H9 (cell line): ENCODE results near the gene RICTOR. TPM values are rescaled to one million over a fixed set of nuclear protein-coding genes. Genes with fewer than 3 reads are reported as not detected.

Source experiments
- DNase-seq: peaks from one replicate; pipeline ENCODE4 v3.0.0-alpha.2; 2017
- H2AFZ ChIP-seq: one replicate; pipeline ENCODE4 v1.6.1; 2013; ENCODE audit warnings: mild to moderate bottlenecking, low read length, control low read depth, moderate library complexity
- H2AK5ac ChIP-seq: 2 replicates; pipeline ENCODE4 v1.6.1; 2013; ENCODE audit warnings: low read length, control low read depth, mixed read lengths; ENCODE audit not compliant: insufficient read length
- H2BK120ac ChIP-seq: one replicate; pipeline ENCODE4 v1.6.1; 2013; ENCODE audit warnings: low read depth, mild to moderate bottlenecking, low read length, control low read depth, inconsistent platforms; ENCODE audit not compliant: poor library complexity, severe bottlenecking
- H2BK12ac ChIP-seq: 2 replicates; pipeline ENCODE4 v1.6.1; 2013; ENCODE audit warnings: low read length, control low read depth, mixed read lengths, low read depth; ENCODE audit not compliant: insufficient read length
- H2BK15ac ChIP-seq: 2 replicates; pipeline ENCODE4 v1.6.1; 2013; ENCODE audit warnings: low read depth, low read length, control low read depth
- H2BK20ac ChIP-seq: one replicate; pipeline ENCODE4 v1.6.1; 2013; ENCODE audit warnings: low read depth, mild to moderate bottlenecking, low read length, control low read depth, inconsistent platforms; ENCODE audit not compliant: poor library complexity, severe bottlenecking
- H2BK5ac ChIP-seq: 2 replicates; pipeline ENCODE4 v1.6.1; 2013; ENCODE audit warnings: low read length, control low read depth, mixed read lengths; ENCODE audit not compliant: insufficient read length
- H3K14ac ChIP-seq: 2 replicates; pipeline ENCODE4 v1.6.1; 2013; ENCODE audit warnings: low read length, control low read depth; ENCODE audit not compliant: insufficient read depth
- H3K18ac ChIP-seq: 2 replicates; pipeline ENCODE4 v1.6.1; 2013; ENCODE audit warnings: low read depth, mild to moderate bottlenecking, mixed read lengths, low read length, control low read depth; ENCODE audit not compliant: insufficient read length
- H3K23ac ChIP-seq: 2 replicates; pipeline ENCODE4 v1.6.1; 2013; ENCODE audit warnings: low read length, control low read depth, mixed read lengths, low read depth; ENCODE audit not compliant: insufficient read length
- H3K23me2 ChIP-seq: 2 replicates; pipeline ENCODE4 v1.6.1; 2013; ENCODE audit warnings: low read depth, mild to moderate bottlenecking, mixed read lengths, low read length, control low read depth; ENCODE audit not compliant: insufficient read length, poor library complexity, severe bottlenecking
- H3K27ac ChIP-seq: 2 replicates; pipeline ENCODE4 v1.5.1; 2013; ENCODE audit warnings: low read length, control low read depth, mixed read lengths, low read depth; ENCODE audit not compliant: insufficient read length
- H3K27me3 ChIP-seq: 2 replicates; pipeline ENCODE4 v1.6.1; 2013; ENCODE audit warnings: low read length, control low read depth, inconsistent platforms; ENCODE audit not compliant: insufficient read depth
- H3K4ac ChIP-seq: 2 replicates; pipeline ENCODE4 v1.6.1; 2013; ENCODE audit warnings: low read depth, mild to moderate bottlenecking, control low read depth, inconsistent platforms, low read length, moderate library complexity
- H3K4me1 ChIP-seq: 2 replicates; pipeline ENCODE4 v1.6.1; 2013; ENCODE audit warnings: low read length, control low read depth, inconsistent platforms; ENCODE audit not compliant: insufficient read depth
- H3K4me2 ChIP-seq: 2 replicates; pipeline ENCODE4 v1.6.1; 2013; ENCODE audit warnings: low read length, control low read depth, mixed read lengths; ENCODE audit not compliant: insufficient read length, insufficient read depth
- H3K56ac ChIP-seq: 2 replicates; pipeline ENCODE4 v1.6.1; 2013; ENCODE audit warnings: low read depth, mild to moderate bottlenecking, mixed read lengths, low read length, control low read depth; ENCODE audit not compliant: insufficient read length
- H3K79me1 ChIP-seq: 2 replicates; pipeline ENCODE4 v1.6.1; 2013; ENCODE audit warnings: low read depth, mild to moderate bottlenecking, moderate library complexity, low read length, control low read depth, inconsistent platforms; ENCODE audit not compliant: insufficient read depth, poor library complexity, severe bottlenecking
- H3K79me2 ChIP-seq: 2 replicates; pipeline ENCODE4 v1.6.1; 2013; ENCODE audit warnings: low read length, control low read depth, inconsistent platforms; ENCODE audit not compliant: insufficient read depth
- H3K9ac ChIP-seq: 2 replicates; pipeline ENCODE4 v1.6.1; 2013; ENCODE audit warnings: low read length, control low read depth, mixed read lengths; ENCODE audit not compliant: insufficient read length; ENCODE audit errors: extremely low read depth
- H3K9me3 ChIP-seq: one replicate; pipeline ENCODE4 v1.6.1; 2013; ENCODE audit warnings: low read depth, low read length, inconsistent platforms; ENCODE audit not compliant: control insufficient read depth
- H3T11ph ChIP-seq: one replicate; pipeline ENCODE4 v1.6.1; 2013; ENCODE audit warnings: mild to moderate bottlenecking, low read length, control low read depth, inconsistent platforms
- H4K20me1 ChIP-seq: one replicate; pipeline ENCODE4 v1.6.1; 2013; ENCODE audit not compliant: control insufficient read depth, insufficient read length, insufficient read depth
- H4K5ac ChIP-seq: 2 replicates; pipeline ENCODE4 v1.6.1; 2013; ENCODE audit warnings: low read depth, mild to moderate bottlenecking, mixed read lengths, low read length, control low read depth; ENCODE audit not compliant: insufficient read length
- H4K8ac ChIP-seq: replicated peaks from 2 replicates; pipeline ENCODE4 v1.6.1; 2013; ENCODE audit warnings: low read length, control low read depth, mixed read lengths, low read depth; ENCODE audit not compliant: insufficient read length
- H4K91ac ChIP-seq: 2 replicates; pipeline ENCODE4 v1.6.1; 2013; ENCODE audit warnings: low read depth, mild to moderate bottlenecking, moderate library complexity, mixed read lengths, low read length, control low read depth; ENCODE audit not compliant: insufficient read length
- H3K27ac Mint-ChIP-seq, 3 experiments: 2 replicates in 2 of 3; 3 replicates in 1 of 3; pipeline ENCODE4 v1.8.0; 2020 to 2021; ENCODE audit warnings: mixed read lengths in 3 of 3, mild to moderate bottlenecking in 1 of 3, moderate library complexity in 1 of 3
- H3K27me3 Mint-ChIP-seq: 2 replicates; pipeline ENCODE4 v1.8.0; 2021; ENCODE audit warnings: low read depth, mild to moderate bottlenecking, moderate library complexity, mixed read lengths
- H3K36me3 Mint-ChIP-seq, 3 experiments: 2 replicates in 2 of 3; 3 replicates in 1 of 3; pipeline ENCODE4 v1.8.0; 2020 to 2021; ENCODE audit warnings: low read depth in 3 of 3, mixed read lengths in 3 of 3; ENCODE audit not compliant: insufficient read depth in 1 of 3
- H3K4me1 Mint-ChIP-seq, 2 experiments: 2 replicates each; pipeline ENCODE4 v1.8.0; 2020; ENCODE audit warnings: mixed read lengths in 2 of 2
- H3K4me3 Mint-ChIP-seq, 2 experiments: 2 replicates in 1 of 2; 3 replicates in 1 of 2; pipeline ENCODE4 v1.8.0; 2020 to 2021; ENCODE audit warnings: mild to moderate bottlenecking in 2 of 2, mixed read lengths in 2 of 2, moderate library complexity in 1 of 2
- H3K9me3 Mint-ChIP-seq, 2 experiments: 2 replicates in 1 of 2; 3 replicates in 1 of 2; pipeline ENCODE4 v1.8.0; 2020; ENCODE audit warnings: mild to moderate bottlenecking in 2 of 2, mixed read lengths in 2 of 2, moderate library complexity in 1 of 2
- WGBS: extraction: QIAGEN DNeasy Blood & Tissue Kit; methylation state at CpG from one replicate; pipeline ENCODE4 v1.1.7; 2013; ENCODE audit warnings: missing lambda C conversion rate, low lambda C conversion rate, mixed read lengths; ENCODE audit not compliant: insufficient read length; ENCODE audit errors: extremely low coverage; 5-methylcytosine and 5-hydroxymethylcytosine counted together
- total RNA-seq: library from RNA; stranded (reverse); gene quantifications from 2 replicates; pipeline ENCODE4 v1.2.1, GENCODE V29; 2021
- TF ChIP-seq, protein P1 (sequence below): fragments of 200-600 bp; sonication (generic); conservative IDR thresholded peaks from 3 replicates; pipeline ENCODE4 v1.8.0; 2021; ENCODE audit warnings: antibody characterized with exemption, mild to moderate bottlenecking

Gene RICTOR
- total RNA-seq, 1 experiment from 2014 or later: 20.9 TPM

DNA sequence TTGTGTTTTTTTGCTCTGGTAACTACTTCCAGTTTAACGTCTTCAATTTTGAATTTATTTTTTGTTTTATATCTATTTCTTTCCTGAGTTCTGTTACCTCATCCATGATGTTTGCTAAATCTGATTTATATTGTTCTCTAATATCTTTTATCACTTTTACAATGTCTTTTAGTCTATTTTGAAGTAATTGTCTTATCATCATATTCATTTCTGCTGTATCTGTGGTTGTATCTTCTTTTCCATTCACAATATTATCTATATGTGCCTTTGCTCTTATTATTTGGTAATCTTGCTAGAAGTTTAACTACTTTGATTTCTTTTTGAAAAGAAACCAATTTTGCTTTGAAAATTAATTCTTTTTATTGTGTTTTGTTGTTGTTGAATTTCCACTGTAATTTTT lies 184.8 kb downstream of the RICTOR start:
- Mint-ChIP-seq H3K4me3 (no peak overlapping the region), H3K4me1 (peaks cover 2 to 13% of the 10 kb centered on the region in 2 experiments; a peak in 2 of 4 replicates), H3K9me3 (peaks cover 0 to 3% of the 10 kb centered on the region in 2 experiments; a peak in 2 of 5 replicates), H3K27ac (no peak overlapping the region), H3K27me3 (no peaks in the 10 kb centered on the region), H3K36me3 (peaks cover 0 to 2% (median 0%) of the 10 kb centered on the region in 3 experiments; a peak in 1 of 7 replicates)
- Histone ChIP-seq H2AK5ac (no peak overlapping the region), H3K23ac (no peak overlapping the region), H3K9me3 (no peaks in the 10 kb centered on the region), H3K23me2 (no peaks in the 10 kb centered on the region), H4K91ac (no peak overlapping the region), H2BK5ac (no peak overlapping the region), H4K5ac (no peak overlapping the region), H3K79me1 (no peaks in the 10 kb centered on the region), H3K4me2 (no peak overlapping the region), H2BK20ac (no peak overlapping the region), H2AFZ (no peak overlapping the region), H3K4ac (no peak overlapping the region), H4K8ac (no peak overlapping the region), H3K27ac (no peak overlapping the region), H2BK15ac (no peak overlapping the region), H3K4me1 (no peaks in the 10 kb centered on the region), H3K9ac (no peak overlapping the region), H3K14ac (no peak overlapping the region), H3K27me3 (no peaks in the 10 kb centered on the region), H3T11ph (no peak overlapping the region), H3K56ac (no peak overlapping the region), H2BK12ac (no peak overlapping the region), H3K79me2 (no peaks in the 10 kb centered on the region), H2BK120ac (no peak overlapping the region), H4K20me1 (no peaks in the 10 kb centered on the region), H3K18ac (no peak overlapping the region)
- no peak for DNase-seq
- TF ChIP-seq, protein P1, sequence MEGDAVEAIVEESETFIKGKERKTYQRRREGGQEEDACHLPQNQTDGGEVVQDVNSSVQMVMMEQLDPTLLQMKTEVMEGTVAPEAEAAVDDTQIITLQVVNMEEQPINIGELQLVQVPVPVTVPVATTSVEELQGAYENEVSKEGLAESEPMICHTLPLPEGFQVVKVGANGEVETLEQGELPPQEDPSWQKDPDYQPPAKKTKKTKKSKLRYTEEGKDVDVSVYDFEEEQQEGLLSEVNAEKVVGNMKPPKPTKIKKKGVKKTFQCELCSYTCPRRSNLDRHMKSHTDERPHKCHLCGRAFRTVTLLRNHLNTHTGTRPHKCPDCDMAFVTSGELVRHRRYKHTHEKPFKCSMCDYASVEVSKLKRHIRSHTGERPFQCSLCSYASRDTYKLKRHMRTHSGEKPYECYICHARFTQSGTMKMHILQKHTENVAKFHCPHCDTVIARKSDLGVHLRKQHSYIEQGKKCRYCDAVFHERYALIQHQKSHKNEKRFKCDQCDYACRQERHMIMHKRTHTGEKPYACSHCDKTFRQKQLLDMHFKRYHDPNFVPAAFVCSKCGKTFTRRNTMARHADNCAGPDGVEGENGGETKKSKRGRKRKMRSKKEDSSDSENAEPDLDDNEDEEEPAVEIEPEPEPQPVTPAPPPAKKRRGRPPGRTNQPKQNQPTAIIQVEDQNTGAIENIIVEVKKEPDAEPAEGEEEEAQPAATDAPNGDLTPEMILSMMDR: no peak
- no CpG with 5 or more reads among the region's 1 CpG for WGBS
